SK-N-SH (cell line): ENCODE measurements around the gene TBX4.

Experiments
- MAX ChIP-seq: IDR thresholded peaks from 2 replicates; pipeline ENCODE4 v1.4.0; 2012; ENCODE audit warnings: low read depth
- MEF2A ChIP-seq: IDR thresholded peaks from 2 replicates; pipeline ENCODE4 v1.4.0; 2012; ENCODE audit warnings: low read depth, borderline replicate concordance
- POLR2AphosphoS5 ChIP-seq: IDR thresholded peaks from 2 replicates; pipeline ENCODE4 v1.6.1; 2012; ENCODE audit warnings: low read depth, low read length
- TF ChIP-seq, protein P1 (sequence below): fragments of 200-600 bp; sonication (generic); IDR thresholded peaks from 2 replicates; pipeline ENCODE4 v1.6.1; 2017; ENCODE audit warnings: antibody characterized with exemption, mild to moderate bottlenecking, moderate library complexity

- TF ChIP-seq POLR2AphosphoS5 (no peak), MEF2A (no peak), MAX (no peak)
- TF ChIP-seq, protein P1, sequence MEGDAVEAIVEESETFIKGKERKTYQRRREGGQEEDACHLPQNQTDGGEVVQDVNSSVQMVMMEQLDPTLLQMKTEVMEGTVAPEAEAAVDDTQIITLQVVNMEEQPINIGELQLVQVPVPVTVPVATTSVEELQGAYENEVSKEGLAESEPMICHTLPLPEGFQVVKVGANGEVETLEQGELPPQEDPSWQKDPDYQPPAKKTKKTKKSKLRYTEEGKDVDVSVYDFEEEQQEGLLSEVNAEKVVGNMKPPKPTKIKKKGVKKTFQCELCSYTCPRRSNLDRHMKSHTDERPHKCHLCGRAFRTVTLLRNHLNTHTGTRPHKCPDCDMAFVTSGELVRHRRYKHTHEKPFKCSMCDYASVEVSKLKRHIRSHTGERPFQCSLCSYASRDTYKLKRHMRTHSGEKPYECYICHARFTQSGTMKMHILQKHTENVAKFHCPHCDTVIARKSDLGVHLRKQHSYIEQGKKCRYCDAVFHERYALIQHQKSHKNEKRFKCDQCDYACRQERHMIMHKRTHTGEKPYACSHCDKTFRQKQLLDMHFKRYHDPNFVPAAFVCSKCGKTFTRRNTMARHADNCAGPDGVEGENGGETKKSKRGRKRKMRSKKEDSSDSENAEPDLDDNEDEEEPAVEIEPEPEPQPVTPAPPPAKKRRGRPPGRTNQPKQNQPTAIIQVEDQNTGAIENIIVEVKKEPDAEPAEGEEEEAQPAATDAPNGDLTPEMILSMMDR: no peak
These were observed 9.9 kb downstream of the TBX4 start for GRCh38 chr17:61461967-61462718.
